ENCODE data around the gene LRRC4C.

LRRC4C gene

GRCh38 chr11:40467771-40468170, 991.7 kb downstream of the LRRC4C start:
- DNase-seq (ENCODE audit: low spot score): no peak

- no peak for DNase-seq (ENCODE audit: low spot score)
These were observed 1014.1 kb downstream of the LRRC4C start for GRCh38 chr11:40445391-40445790.

DNA sequence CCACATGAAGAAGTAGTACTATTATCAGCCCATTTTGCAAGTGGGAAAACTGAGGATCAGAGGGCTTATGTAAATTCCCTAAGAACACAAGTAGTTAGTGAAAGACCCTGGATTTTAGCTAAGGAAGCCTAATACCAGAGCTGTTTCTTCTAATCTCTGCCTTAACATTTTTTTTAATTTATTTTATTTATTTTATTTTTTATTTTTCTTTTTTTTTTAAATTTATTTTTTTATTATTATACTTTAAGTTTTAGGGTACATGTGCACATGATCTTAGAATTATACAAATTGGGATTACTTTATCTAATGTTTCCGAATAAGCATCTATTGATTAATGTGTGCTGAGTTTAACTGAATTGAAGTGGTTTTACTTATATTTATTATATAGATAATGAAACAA, 1015.3 kb downstream of the LRRC4C start:
- DNase-seq (ENCODE audit: low spot score): no peak

DNA sequence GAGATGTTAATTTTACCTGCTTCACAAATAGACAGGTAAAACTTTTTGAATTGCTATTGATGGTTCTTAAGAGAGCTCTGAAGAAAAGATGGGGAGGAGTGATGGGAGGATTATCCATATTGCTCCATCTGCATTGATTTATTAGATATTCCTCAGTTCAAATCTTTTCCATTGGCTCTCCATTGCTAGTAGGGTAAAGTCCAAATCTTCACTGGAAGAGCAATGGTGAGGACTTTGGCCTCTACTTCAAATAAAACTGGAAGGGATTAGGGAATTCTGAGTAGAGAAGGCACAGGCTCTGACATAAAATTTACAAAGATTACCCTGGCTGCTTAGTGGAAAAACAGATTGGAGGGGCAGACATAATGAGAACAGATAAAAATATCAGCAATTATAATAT, 1024.1 kb downstream of the LRRC4C start:
- DNase-seq (ENCODE audit: low spot score): no peak

DNA sequence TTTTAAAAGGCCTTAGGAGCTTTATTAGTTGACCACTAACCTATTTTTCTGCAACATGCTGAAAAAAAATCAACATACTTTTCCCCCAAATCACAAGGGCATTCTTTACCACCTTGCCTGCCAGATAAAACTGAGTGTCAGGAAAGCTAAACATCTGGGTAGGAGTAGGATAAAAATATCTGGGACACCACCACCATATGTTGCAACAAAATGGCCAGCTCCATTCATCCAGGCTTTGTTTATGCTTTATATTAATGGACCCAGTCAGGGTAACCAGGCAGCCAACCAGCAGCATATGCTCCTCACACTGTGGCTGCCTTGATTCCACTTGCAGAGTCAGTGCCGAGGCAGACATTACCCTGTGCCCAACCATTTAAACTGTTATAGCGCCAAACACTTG, 1024.5 kb downstream of the LRRC4C start:
- no peak for DNase-seq (ENCODE audit: low spot score)

GRCh38 chr11:40432358-40432757, 1027.1 kb downstream of the LRRC4C start:
- DNase-seq (ENCODE audit: low spot score): no peak

GRCh38 chr11:40425168-40425567, 1034.3 kb downstream of the LRRC4C start:
- no peak for DNase-seq (ENCODE audit: low spot score)

GRCh38 chr11:40421208-40421981, 1038.1 kb downstream of the LRRC4C start:
- no peak for DNase-seq (ENCODE audit: low spot score)

- no peak for DNase-seq (ENCODE audit: low spot score)
These were observed 1041.8 kb downstream of the LRRC4C start for GRCh38 chr11:40417627-40418026.

DNA sequence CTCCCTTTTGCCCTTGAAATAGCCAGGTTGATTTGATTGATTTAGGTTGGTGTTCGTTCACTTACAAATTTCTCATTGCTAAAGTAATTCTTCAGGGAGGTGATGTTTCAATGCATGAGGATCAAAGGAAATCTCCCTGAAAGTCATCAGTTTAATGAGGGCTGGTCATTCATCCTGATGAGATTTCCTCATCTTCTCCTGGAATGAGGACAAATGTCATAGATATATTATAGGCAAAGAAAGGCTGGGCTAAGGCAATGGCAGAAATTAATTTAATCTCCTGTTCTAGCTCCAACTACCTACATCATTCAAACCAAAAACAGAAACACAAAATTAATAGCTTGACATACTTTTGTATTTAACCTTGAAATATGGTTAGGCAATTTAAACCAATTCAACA, 1052.1 kb downstream of the LRRC4C start:
- no peak for DNase-seq (ENCODE audit: low spot score)

DNA sequence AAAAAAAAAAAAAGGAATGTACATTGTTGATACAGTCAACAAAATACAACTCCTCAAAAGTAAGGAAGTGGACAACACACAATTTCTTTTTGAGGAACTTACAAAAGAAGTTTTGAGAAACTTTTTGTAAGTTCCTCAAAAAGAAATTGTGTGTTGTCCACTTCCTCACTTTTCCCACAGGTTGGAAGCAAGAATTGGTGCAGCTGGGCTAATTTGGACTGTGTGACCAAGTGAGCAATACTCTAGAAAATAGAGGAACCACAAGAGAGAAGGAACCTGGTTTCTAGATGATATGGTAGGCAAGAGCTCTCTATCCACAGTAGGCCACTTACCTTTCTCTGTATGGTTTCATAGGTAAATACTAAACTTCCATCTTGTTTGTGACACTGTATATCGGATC, 1053.8 kb downstream of the LRRC4C start:
- no peak for DNase-seq (ENCODE audit: low spot score)

- DNase-seq (ENCODE audit: low spot score): no peak
These were observed 1056.1 kb downstream of the LRRC4C start for GRCh38 chr11:40403321-40403720.

DNA sequence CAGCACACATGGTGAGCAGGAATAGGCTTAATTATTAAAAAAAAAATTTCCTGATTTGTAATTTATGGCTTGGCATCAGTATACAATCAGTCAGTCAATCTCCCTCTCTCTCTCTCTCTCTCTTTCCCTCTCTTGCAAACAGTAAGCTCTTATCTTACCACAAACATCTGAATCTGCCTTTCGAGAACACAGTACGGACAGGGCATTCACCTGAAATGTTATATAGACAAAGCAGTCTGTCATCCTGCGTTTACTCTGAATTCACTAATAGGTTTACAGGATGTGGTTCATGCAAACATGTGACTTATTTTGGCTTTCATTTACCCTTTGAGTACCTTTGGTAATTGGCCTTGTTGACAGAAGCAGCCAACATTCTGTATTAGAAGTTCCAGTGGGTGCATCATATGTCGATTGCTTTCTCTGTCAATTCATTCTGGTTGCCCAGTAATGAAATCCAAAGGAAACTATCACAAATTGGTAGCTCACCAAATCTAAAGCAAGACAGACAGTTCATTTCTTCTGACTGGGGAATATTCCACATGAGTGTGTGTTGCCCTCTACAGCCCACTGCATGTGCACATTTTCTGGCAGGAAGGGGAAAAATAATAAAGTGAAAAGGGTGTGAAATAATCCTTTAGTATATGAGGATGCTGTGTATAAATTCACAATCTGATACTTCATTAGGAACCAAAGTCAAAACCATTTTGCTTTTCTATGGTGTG, 1058.2 kb downstream of the LRRC4C start:
- no peak for DNase-seq (ENCODE audit: low spot score)

DNA sequence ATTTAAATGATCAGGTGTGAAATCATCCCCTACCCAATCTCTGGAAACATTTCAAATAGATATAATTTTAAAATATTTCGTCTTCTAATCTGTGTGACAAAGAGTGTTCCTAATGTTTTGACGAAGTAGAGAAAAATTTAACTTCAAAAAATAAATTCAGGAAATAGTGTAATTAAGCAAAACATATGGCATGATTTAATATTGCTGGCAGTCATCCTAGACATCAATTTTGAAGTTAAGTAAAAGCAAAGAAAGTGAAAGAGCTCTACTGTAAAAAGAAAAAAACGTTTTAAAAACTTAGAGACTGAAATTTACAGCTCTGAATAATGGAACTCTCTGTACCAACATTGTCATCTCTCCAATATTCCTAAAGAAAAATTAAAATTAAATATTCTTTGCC, 1062.3 kb downstream of the LRRC4C start:
- no peak for DNase-seq (ENCODE audit: low spot score)

DNA sequence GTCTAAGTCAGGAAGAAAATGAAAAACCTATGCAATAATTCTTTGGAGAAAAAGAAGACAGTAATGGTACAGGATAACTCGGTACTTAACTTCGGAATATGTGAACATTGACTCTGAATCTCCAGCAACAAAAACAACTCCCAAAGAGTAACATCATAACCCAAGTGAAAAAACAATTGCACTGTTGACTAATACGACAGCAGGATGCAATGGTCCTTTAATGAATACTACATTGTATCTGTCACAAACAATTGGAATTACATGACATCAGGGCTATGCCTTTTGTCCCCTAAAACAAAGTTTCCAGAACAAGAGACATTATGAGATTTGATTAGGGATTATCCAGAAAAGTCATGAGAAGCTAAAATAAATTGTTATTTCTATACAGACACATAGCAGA, 1065.9 kb downstream of the LRRC4C start:
- no peak for DNase-seq (ENCODE audit: low spot score)

- DNase-seq (ENCODE audit: low spot score): no peak
These were observed 1067.8 kb downstream of the LRRC4C start for GRCh38 chr11:40391679-40392078.

- DNase-seq (ENCODE audit: low spot score): no peak
These were observed 1071.2 kb downstream of the LRRC4C start for GRCh38 chr11:40388097-40388818.

DNA sequence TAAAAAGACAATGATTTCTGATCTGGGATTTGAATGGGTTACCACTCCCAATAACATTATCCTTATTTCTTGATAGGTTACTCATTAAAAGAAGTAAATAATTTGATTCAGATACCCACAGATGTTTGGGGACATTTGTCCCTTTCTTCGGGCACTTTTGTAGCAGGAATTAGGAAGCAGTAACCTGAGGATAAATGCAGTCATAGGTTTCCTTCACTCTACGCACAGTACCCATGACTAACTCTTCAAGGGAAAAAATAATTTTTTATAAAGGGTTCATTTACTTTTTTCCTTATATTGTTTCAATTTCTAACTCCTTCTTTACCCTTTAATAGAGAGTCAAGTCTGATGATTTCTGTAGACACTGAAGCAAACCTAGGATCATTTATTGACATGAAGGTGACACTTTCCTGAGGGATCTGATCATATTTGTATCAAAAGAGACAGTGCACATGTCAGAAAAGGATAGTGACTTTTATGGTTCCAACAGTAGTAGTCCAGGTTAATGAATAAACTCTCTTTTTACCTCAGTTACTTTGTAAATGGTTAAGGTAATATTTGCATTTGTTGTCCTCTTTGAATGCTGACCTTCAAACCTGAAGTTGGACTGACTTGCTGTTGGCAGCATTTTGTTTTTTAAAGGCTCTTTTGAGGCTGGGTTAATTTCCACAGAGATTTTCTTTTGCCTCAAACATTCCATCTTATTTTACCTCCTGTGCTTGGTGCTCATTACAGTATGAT, 1072.0 kb downstream of the LRRC4C start:
- no peak for DNase-seq (ENCODE audit: low spot score)

DNA sequence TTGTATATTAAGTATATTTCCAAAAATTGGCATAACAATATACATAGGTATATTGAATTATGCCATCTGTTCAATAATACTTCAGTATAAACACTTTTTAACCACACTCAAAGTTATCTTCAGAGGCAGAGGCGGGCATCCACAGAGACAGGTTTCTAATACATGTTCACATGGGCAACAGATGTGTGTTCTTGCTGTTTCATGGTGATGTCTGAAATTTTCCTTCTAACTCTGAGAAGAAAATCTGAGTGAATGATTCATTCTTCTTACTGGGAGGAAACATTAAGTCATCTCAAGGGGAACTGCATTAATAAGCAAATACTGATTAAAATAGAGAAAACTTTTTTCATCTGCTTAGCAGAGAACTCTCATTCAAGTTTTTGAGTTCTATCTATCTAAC, 1074.5 kb downstream of the LRRC4C start:
- DNase-seq (ENCODE audit: low spot score): no peak

GRCh38 chr11:40381481-40381880, 1078.0 kb downstream of the LRRC4C start:
- no peak for DNase-seq (ENCODE audit: low spot score)

DNA sequence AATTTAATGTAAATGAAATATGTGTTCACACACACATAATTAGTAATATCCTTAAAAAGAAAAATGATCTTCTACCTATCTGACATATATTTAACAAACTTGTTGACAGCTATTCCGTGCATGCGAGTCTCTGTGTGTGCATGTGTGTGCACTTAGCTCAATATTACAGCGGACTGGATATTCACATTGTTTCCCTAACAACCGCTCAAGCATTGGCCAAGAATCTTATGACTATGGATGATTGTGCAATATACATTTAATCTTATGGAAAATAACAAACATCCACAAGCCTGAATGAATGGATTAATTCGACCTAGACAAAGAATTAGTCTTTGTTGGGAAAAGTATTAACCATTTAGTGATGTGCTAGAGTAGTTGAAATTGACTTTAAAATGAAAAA, 1078.6 kb downstream of the LRRC4C start:
- DNase-seq (ENCODE audit: low spot score): no peak

GRCh38 chr11:40376331-40376730, 1083.1 kb downstream of the LRRC4C start:
- DNase-seq (ENCODE audit: low spot score): no peak

Data from CD4-positive, alpha-beta T cell treated with Interleukin-6 at 100 ng/mL for 8 hours (primary cell).